Inferior parietal cortex (tissue), 1 donor: Measurements from ENCODE around the gene CER1.
"Not testable (repeated sequence)": the region's sequence is repeated elsewhere in the genome, so short reads cannot be mapped to it uniquely, and the experiment has no call there.

Experiments used
- DNase-seq: peaks from one replicate; pipeline ENCODE4 v3.0.0-alpha.2; 2016; ENCODE audit errors: extremely low spot score

The CER1 gene

GRCh38 chr9:14715102-14715501, 7.4 kb downstream of the CER1 start:
- no peak for DNase-seq

GRCh38 chr9:14713187-14713767, 9.3 kb downstream of the CER1 start:
- DNase-seq, result no peak

GRCh38 chr9:14710804-14711203, 11.7 kb downstream of the CER1 start:
- no peak for DNase-seq

- no peak for DNase-seq
Measured at GRCh38 chr9:14706530-14707140, 15.9 kb downstream of the CER1 start.

GRCh38 chr9:14705079-14705478, 17.5 kb downstream of the CER1 start:
- DNase-seq, result no peak

- DNase-seq, result no peak
Measured at GRCh38 chr9:14704281-14704680, 18.3 kb downstream of the CER1 start.

GRCh38 chr9:14702200-14702720, 20.3 kb downstream of the CER1 start:
- DNase-seq, result no peak

GRCh38 chr9:14693251-14693861, 29.2 kb downstream of the CER1 start, which contains the start of gene ZDHHC21:
Gene ZDHHC21 (minus strand): TSS chr9:14693432. CDS start chr9:14674340, 19,092 bp downstream.
- DNase-seq, result peak; percentile 62

GRCh38 chr9:14692470-14693250, 29.9 kb downstream of the CER1 start:
- DNase-seq, result no peak

- DNase-seq, result no peak
Measured at GRCh38 chr9:14690948-14691730, 31.4 kb downstream of the CER1 start.

- no peak for DNase-seq
Measured at GRCh38 chr9:14687042-14687719, 35.4 kb downstream of the CER1 start.

GRCh38 chr9:14686168-14686567, 36.4 kb downstream of the CER1 start:
- no peak for DNase-seq

- not testable (repeated sequence) for DNase-seq
Measured at GRCh38 chr9:14682616-14683015, 39.9 kb downstream of the CER1 start.

GRCh38 chr9:14678776-14679175, 43.8 kb downstream of the CER1 start:
- DNase-seq, result no peak

- DNase-seq, result no peak
Measured at GRCh38 chr9:14677872-14678271, 44.7 kb downstream of the CER1 start.

GRCh38 chr9:14677396-14677795, 45.1 kb downstream of the CER1 start:
- no peak for DNase-seq

- DNase-seq, result no peak
Measured at GRCh38 chr9:14674630-14675029, 47.9 kb downstream of the CER1 start.

- DNase-seq, result no peak
Measured at GRCh38 chr9:14671377-14671776, 51.2 kb downstream of the CER1 start.

- no peak for DNase-seq
Measured at GRCh38 chr9:14670718-14671117, 51.8 kb downstream of the CER1 start.
